ENCODE measurements around the gene TTC7B. TPM values are rescaled to one million over a fixed set of nuclear protein-coding genes. Genes with fewer than 3 reads are reported as not detected.

Gene TTC7B
- total and polyA plus RNA-seq, 2 of the 13 experiments (the other 11 are each of a cell fraction or from before 2014, with no cell fraction given) = 1.3 to 3.2 TPM

DNA sequence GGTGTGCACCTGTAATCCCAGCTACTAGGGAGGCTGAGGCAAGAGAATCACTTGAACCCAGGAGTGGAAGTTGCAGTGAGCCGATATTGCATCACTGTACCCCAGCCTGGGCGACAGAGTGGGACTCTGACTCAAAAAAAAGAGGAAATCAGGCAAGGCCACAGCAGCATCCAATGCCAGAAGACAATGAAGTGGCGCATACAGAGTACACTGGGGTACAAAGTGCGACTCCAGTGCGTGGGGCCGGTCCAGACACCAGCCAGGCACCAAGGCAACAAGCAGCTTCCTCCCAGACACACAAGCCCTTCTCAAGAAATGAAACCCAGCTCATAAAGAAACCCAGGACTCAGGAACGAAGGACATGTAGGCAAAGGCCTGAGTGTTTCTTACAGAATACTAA lies 28.2 kb downstream of the TTC7B start:
- in situ Hi-C loops (cut with HindIII; ENCODE audit: extremely low pct_ligation_motif_present, low pct_unique_long_range_greater_than_20kb) (no loop called here), intact Hi-C loops (cut with micrococcal nuclease; ENCODE audit: unreplicated experiment) (no loop called here)
- BruUV-seq (replicated peaks) = no TSS peak
- no peaks in the 10 kb centered on the region for H3K9me3 ChIP-seq (ENCODE audit: low read length)
- peaks cover 0 to 1% of the 10 kb centered on the region in 2 experiments; a peak in 1 of 5 replicates for H3K27me3 ChIP-seq (ENCODE audit: control insufficient read depth in 1 of 2, insufficient read depth in 2 of 2, low read length in 2 of 2)
- WGBS (ENCODE audit: low lambda C conversion rate) = 9% methylated on average over 7 of the region's 7 CpGs
- TF ChIP-seq CEBPG (CRISPR knock-in tag; IDR thresholded peaks at IDR 0.05) = 0 out of 2 replicates have a peak, but pooled peaks have one; percentile 21
- TF ChIP-seq ZNF180 (CRISPR knock-in tag; IDR thresholded peaks at IDR 0.05; ENCODE audit: borderline replicate concordance, low read depth) = no peak
- TF ChIP-seq SOX6 (IDR thresholded peaks at IDR 0.05) = no peak
- TF ChIP-seq SOX6 (CRISPR knock-in tag; IDR thresholded peaks at IDR 0.05) = peak; percentile 49; the same call in 1 of the 2 replicates
- no peak for TF ChIP-seq RFX3 (CRISPR knock-in tag; IDR thresholded peaks at IDR 0.05)
- peak; percentile 65 for TF ChIP-seq HNF4A (CRISPR knock-in tag; IDR thresholded peaks at IDR 0.05)
- TF ChIP-seq, protein P1, sequence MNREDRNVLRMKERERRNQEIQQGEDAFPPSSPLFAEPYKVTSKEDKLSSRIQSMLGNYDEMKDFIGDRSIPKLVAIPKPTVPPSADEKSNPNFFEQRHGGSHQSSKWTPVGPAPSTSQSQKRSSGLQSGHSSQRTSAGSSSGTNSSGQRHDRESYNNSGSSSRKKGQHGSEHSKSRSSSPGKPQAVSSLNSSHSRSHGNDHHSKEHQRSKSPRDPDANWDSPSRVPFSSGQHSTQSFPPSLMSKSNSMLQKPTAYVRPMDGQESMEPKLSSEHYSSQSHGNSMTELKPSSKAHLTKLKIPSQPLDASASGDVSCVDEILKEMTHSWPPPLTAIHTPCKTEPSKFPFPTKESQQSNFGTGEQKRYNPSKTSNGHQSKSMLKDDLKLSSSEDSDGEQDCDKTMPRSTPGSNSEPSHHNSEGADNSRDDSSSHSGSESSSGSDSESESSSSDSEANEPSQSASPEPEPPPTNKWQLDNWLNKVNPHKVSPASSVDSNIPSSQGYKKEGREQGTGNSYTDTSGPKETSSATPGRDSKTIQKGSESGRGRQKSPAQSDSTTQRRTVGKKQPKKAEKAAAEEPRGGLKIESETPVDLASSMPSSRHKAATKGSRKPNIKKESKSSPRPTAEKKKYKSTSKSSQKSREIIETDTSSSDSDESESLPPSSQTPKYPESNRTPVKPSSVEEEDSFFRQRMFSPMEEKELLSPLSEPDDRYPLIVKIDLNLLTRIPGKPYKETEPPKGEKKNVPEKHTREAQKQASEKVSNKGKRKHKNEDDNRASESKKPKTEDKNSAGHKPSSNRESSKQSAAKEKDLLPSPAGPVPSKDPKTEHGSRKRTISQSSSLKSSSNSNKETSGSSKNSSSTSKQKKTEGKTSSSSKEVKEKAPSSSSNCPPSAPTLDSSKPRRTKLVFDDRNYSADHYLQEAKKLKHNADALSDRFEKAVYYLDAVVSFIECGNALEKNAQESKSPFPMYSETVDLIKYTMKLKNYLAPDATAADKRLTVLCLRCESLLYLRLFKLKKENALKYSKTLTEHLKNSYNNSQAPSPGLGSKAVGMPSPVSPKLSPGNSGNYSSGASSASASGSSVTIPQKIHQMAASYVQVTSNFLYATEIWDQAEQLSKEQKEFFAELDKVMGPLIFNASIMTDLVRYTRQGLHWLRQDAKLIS (CRISPR knock-in tag; IDR thresholded peaks at IDR 0.05) = no peak
- TF ChIP-seq ZFX (CRISPR knock-in tag; IDR thresholded peaks at IDR 0.05; ENCODE audit: low read depth) = 0 out of 2 replicates have a peak, but pooled peaks have one; percentile 17
- TF ChIP-seq HNF4G (IDR thresholded peaks at IDR 0.05; ENCODE audit: borderline replicate concordance, low read depth, low read length) = no peak
- TF ChIP-seq HNF4G (CRISPR knock-in tag; IDR thresholded peaks at IDR 0.05; ENCODE audit: borderline replicate concordance, low read depth) = no peak
- TF ChIP-seq SYNCRIP (IDR thresholded peaks at IDR 0.05; ENCODE audit: insufficient read depth, low read depth, low read length) = no peak
- TF ChIP-seq ZNF136 (CRISPR knock-in tag; IDR thresholded peaks at IDR 0.05; ENCODE audit: low read depth) = no peak
- TF ChIP-seq, protein P2, sequence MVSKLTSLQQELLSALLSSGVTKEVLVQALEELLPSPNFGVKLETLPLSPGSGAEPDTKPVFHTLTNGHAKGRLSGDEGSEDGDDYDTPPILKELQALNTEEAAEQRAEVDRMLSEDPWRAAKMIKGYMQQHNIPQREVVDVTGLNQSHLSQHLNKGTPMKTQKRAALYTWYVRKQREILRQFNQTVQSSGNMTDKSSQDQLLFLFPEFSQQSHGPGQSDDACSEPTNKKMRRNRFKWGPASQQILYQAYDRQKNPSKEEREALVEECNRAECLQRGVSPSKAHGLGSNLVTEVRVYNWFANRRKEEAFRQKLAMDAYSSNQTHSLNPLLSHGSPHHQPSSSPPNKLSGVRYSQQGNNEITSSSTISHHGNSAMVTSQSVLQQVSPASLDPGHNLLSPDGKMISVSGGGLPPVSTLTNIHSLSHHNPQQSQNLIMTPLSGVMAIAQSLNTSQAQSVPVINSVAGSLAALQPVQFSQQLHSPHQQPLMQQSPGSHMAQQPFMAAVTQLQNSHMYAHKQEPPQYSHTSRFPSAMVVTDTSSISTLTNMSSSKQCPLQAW (CRISPR knock-in tag; IDR thresholded peaks at IDR 0.05) = no peak
- TF ChIP-seq SOX13 (IDR thresholded peaks at IDR 0.05) = no peak
- 0 out of 4 replicates have a peak, but pooled peaks of 1 of the 2 experiments have one; percentile 30 for TF ChIP-seq SOX13 (CRISPR knock-in tag; conservative IDR thresholded peaks at IDR 0.05 in 1 of 2, IDR thresholded peaks at IDR 0.05 in 1 of 2)
- H3K4me1 ChIP-seq (ENCODE audit: insufficient read depth, low read length) = peaks cover 9% of the 10 kb centered on the region; the same call in 1 of the 2 replicates
- no peak overlapping the region for H3K4me3 ChIP-seq (replicated peaks in 1 of 3; ENCODE audit: insufficient read depth in 1 of 3, low read depth in 2 of 3, low read length in 3 of 3)
- no peaks in the 10 kb centered on the region for H4K20me1 ChIP-seq (ENCODE audit: insufficient read depth, low read length)
- no peaks in the 10 kb centered on the region for H3K36me3 ChIP-seq (replicated peaks in 1 of 2; ENCODE audit: control insufficient read depth in 1 of 2, insufficient read depth in 2 of 2, low read length in 2 of 2)
- H2AFZ ChIP-seq (ENCODE audit: low read length) = no peak overlapping the region
- ChIA-PET CTCF (ENCODE audit: low intra/inter-chr PET ratio, low total read pairs) (no interaction called here), POLR2A (no interaction called here)
- DNase-seq (ENCODE audit: low spot score) (peak; percentile 20), FAIRE-seq (peak; percentile 28), ATAC-seq (peak; percentile 83)
- no peak overlapping the region for H3K27ac ChIP-seq (ENCODE audit: extremely low read length, insufficient read depth, low read length)
- no peaks in the 10 kb centered on the region for H3K79me2 ChIP-seq (ENCODE audit: insufficient read depth, low read length)
- peak overlapping the region; percentile 6; the same call in 1 of the 2 replicates for H3K4me2 ChIP-seq (ENCODE audit: low read depth, low read length)
- no peak overlapping the region for H3K9ac ChIP-seq (ENCODE audit: insufficient read depth, low read depth, low read length)
